ENCODE measurements around the gene F2RL2. TPM values are rescaled to one million over a fixed set of nuclear protein-coding genes. Genes with fewer than 3 reads are reported as not detected.

Gene F2RL2
- total and polyA plus RNA-seq, 7 donors, result not detected

GRCh38 chr5:76586531-76586930 lies 36.7 kb downstream of the F2RL2 start:
- TF ChIP-seq CTCF (IDR thresholded peaks at IDR 0.05), result no peak

GRCh38 chr5:76585783-76586217 lies 37.4 kb downstream of the F2RL2 start:
- DNase-seq, result no peak
- WGBS, 3 donors, result 81 to 85% (median 83%) methylated on average over 3 of the region's 3 CpGs
- no peaks in the 10 kb centered on the region for H3K27me3 ChIP-seq (ENCODE audit: insufficient read depth in 3 of 3, low read length in 2 of 3)
- H3K9me3 ChIP-seq, result no peaks in the 10 kb centered on the region
- intact Hi-C loops (cut with DNase I), result no loop called here
- H3K27ac ChIP-seq, result no peak overlapping the region
- no peaks in the 10 kb centered on the region for H3K36me3 ChIP-seq (ENCODE audit: insufficient read depth in 1 of 2, low read depth in 1 of 2)
- no peak for TF ChIP-seq CTCF (IDR thresholded peaks at IDR 0.05)
- no peaks in the 10 kb centered on the region for H3K4me1 ChIP-seq
- no peak overlapping the region for H3K4me3 ChIP-seq
- no peak for ATAC-seq

More at GRCh38 chr5:76586531-76586930, 36.7 kb downstream of the F2RL2 start:
- Histone ChIP-seq H3K36me3 (ENCODE audit: insufficient read depth in 1 of 2, low read depth in 1 of 2) (no peaks in the 10 kb centered on the region), H3K4me1 (no peaks in the 10 kb centered on the region), H3K27me3 (ENCODE audit: insufficient read depth in 3 of 3, low read length in 2 of 3) (no peaks in the 10 kb centered on the region), H3K9me3 (no peaks in the 10 kb centered on the region), H3K27ac (no peak overlapping the region), H3K4me3 (no peak overlapping the region)
- WGBS, 3 donors, result 81 to 87% (median 82%) methylated on average over 4 of the region's 4 CpGs
- ATAC-seq (no peak), DNase-seq (no peak)
- intact Hi-C loops (cut with DNase I), result no loop called here

GRCh38 chr5:76583163-76584047 lies 39.8 kb downstream of the F2RL2 start:
- Histone ChIP-seq H3K27ac (no peak overlapping the region), H3K4me3 (no peak overlapping the region), H3K27me3 (ENCODE audit: insufficient read depth in 3 of 3, low read length in 2 of 3) (no peaks in the 10 kb centered on the region), H3K4me1 (no peaks in the 10 kb centered on the region), H3K36me3 (ENCODE audit: insufficient read depth in 1 of 2, low read depth in 1 of 2) (no peaks in the 10 kb centered on the region), H3K9me3 (no peaks in the 10 kb centered on the region)
- TF ChIP-seq CTCF (IDR thresholded peaks at IDR 0.05), result no peak
- 40 to 44% (median 44%) methylated on average over 7 of the region's 7 CpGs for WGBS, 3 donors
- DNase-seq (no peak), ATAC-seq (no peak)
- intact Hi-C loops (cut with DNase I), result no loop called here

GRCh38 chr5:76582230-76583162 lies 40.7 kb downstream of the F2RL2 start:
- ATAC-seq, result no peak
- no peaks in the 10 kb centered on the region for H3K4me1 ChIP-seq
- no peaks in the 10 kb centered on the region for H3K36me3 ChIP-seq (ENCODE audit: insufficient read depth in 1 of 2, low read depth in 1 of 2)
- no peak for TF ChIP-seq CTCF (IDR thresholded peaks at IDR 0.05)
- H3K27ac ChIP-seq, result no peak overlapping the region
- H3K9me3 ChIP-seq, result no peaks in the 10 kb centered on the region
- WGBS, 3 donors, result 77 to 82% (median 78%) methylated on average over 6 of the region's 6 CpGs
- no peak for DNase-seq
- intact Hi-C loops (cut with DNase I), result no loop called here
- no peak overlapping the region for H3K4me3 ChIP-seq
- H3K27me3 ChIP-seq (ENCODE audit: insufficient read depth in 3 of 3, low read length in 2 of 3), result no peaks in the 10 kb centered on the region

All from psoas muscle (tissue), 8 donors.